Measurements from ENCODE around the gene NPR1.

Gene NPR1

DNA sequence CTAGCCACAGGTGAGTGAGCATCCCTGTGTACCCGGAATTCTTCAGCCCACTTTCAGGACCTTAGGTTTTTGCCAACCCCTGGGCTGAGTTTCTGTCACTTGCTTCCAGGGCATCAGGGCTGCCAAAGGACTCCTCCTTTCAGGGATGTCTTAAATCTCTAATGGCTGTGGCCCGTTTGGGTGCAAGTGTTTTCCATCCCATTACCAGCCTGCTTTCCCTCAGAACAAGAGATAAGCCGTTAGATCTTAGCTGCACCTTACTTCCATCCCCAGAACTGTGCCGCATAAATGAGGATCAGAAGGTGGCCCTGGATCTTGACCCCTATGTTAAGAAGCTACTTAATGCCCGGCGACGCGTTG is 19.3 kb upstream of the NPR1 start:
- Histone ChIP-seq H3K9me2 (replicated peaks; ENCODE audit: insufficient read depth, low read length) (no peaks in the 10 kb centered on the region), H2AFZ (ENCODE audit: low read length) (peak overlapping the region; percentile 85), H3F3A (ENCODE audit: insufficient read depth, low read length) (peaks cover 28% of the 10 kb centered on the region), H3K36me3 (replicated peaks; ENCODE audit: insufficient read depth, low read length) (peaks cover 17% of the 10 kb centered on the region), H4K20me1 (ENCODE audit: insufficient read depth, low read length) (no peaks in the 10 kb centered on the region), H3K4me3 (ENCODE audit: low read length) (peak overlapping the region; percentile 82), H3K9me3 (replicated peaks; ENCODE audit: insufficient read depth, low read length) (no peaks in the 10 kb centered on the region), H3K4me2 (ENCODE audit: low read depth, low read length) (peak overlapping the region; percentile 83), H3K27ac (ENCODE audit: low read length) (peak overlapping the region; percentile 62; the same call in 1 of the 2 replicates), H3K9ac (ENCODE audit: low read length) (peak overlapping the region; percentile 79), H3K27me3 (replicated peaks; ENCODE audit: insufficient read depth, low read length) (no peaks in the 10 kb centered on the region), H3K4me1 (ENCODE audit: low read length) (0 out of 2 replicates have a peak, but pooled peaks cover 6% of the 10 kb centered on the region), H3K79me2 (ENCODE audit: low read length) (peaks cover 21% of the 10 kb centered on the region)
- no peak for DNase-seq
- TF ChIP-seq, protein P1, sequence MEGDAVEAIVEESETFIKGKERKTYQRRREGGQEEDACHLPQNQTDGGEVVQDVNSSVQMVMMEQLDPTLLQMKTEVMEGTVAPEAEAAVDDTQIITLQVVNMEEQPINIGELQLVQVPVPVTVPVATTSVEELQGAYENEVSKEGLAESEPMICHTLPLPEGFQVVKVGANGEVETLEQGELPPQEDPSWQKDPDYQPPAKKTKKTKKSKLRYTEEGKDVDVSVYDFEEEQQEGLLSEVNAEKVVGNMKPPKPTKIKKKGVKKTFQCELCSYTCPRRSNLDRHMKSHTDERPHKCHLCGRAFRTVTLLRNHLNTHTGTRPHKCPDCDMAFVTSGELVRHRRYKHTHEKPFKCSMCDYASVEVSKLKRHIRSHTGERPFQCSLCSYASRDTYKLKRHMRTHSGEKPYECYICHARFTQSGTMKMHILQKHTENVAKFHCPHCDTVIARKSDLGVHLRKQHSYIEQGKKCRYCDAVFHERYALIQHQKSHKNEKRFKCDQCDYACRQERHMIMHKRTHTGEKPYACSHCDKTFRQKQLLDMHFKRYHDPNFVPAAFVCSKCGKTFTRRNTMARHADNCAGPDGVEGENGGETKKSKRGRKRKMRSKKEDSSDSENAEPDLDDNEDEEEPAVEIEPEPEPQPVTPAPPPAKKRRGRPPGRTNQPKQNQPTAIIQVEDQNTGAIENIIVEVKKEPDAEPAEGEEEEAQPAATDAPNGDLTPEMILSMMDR (IDR thresholded peaks at IDR 0.05; ENCODE audit: low read length) = no peak
- TF ChIP-seq EZH2 (optimal IDR thresholded peaks at IDR 0.05; ENCODE audit: low read depth, low read length) = no peak
- no peak for TF ChIP-seq EZH2phosphoT487 (IDR thresholded peaks at IDR 0.05; ENCODE audit: low read length)

DNA sequence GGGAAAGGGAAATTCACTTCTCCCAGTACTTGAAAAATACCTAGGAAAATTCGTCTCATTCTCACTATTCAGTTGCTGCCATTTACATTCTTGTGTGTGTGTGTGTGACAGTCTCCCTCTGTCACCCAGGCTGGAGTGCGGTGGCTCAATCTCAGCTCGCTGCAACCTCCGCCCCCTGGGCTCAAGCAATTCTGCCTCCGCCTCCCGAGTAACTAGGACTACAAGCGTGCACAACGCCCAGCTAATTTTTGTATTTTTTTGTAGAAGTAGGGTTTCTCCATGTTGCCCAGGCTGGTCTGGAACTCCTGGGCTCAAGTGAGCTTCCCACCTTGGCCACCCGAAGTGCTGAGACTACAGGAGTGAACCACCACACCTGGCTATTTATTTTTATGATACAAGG is 18.8 kb upstream of the NPR1 start:
- H3K27ac ChIP-seq (ENCODE audit: low read length) = no peak overlapping the region
- TF ChIP-seq EZH2phosphoT487 (IDR thresholded peaks at IDR 0.05; ENCODE audit: low read length) = no peak
- no peak for TF ChIP-seq EZH2 (optimal IDR thresholded peaks at IDR 0.05; ENCODE audit: low read depth, low read length)
- TF ChIP-seq, protein P1 (IDR thresholded peaks at IDR 0.05; ENCODE audit: low read length) = no peak
- DNase-seq = no peak
- peaks cover 18% of the 10 kb centered on the region for H3K36me3 ChIP-seq (replicated peaks; ENCODE audit: insufficient read depth, low read length)
- H3K4me3 ChIP-seq (ENCODE audit: low read length) = peak overlapping the region; percentile 82
- H3K4me2 ChIP-seq (ENCODE audit: low read depth, low read length) = peak overlapping the region; percentile 83
- H4K20me1 ChIP-seq (ENCODE audit: insufficient read depth, low read length) = no peaks in the 10 kb centered on the region
- H3K9me2 ChIP-seq (replicated peaks; ENCODE audit: insufficient read depth, low read length) = no peaks in the 10 kb centered on the region
- no peaks in the 10 kb centered on the region for H3K27me3 ChIP-seq (replicated peaks; ENCODE audit: insufficient read depth, low read length)
- peaks cover 30% of the 10 kb centered on the region for H3F3A ChIP-seq (ENCODE audit: insufficient read depth, low read length)
- H3K79me2 ChIP-seq (ENCODE audit: low read length) = peaks cover 23% of the 10 kb centered on the region
- H3K4me1 ChIP-seq (ENCODE audit: low read length) = 0 out of 2 replicates have a peak, but pooled peaks cover 6% of the 10 kb centered on the region
- peak overlapping the region; percentile 79; the same call in 1 of the 2 replicates for H3K9ac ChIP-seq (ENCODE audit: low read length)
- H3K9me3 ChIP-seq (replicated peaks; ENCODE audit: insufficient read depth, low read length) = no peaks in the 10 kb centered on the region
- no peak overlapping the region for H2AFZ ChIP-seq (ENCODE audit: low read length)

DNA sequence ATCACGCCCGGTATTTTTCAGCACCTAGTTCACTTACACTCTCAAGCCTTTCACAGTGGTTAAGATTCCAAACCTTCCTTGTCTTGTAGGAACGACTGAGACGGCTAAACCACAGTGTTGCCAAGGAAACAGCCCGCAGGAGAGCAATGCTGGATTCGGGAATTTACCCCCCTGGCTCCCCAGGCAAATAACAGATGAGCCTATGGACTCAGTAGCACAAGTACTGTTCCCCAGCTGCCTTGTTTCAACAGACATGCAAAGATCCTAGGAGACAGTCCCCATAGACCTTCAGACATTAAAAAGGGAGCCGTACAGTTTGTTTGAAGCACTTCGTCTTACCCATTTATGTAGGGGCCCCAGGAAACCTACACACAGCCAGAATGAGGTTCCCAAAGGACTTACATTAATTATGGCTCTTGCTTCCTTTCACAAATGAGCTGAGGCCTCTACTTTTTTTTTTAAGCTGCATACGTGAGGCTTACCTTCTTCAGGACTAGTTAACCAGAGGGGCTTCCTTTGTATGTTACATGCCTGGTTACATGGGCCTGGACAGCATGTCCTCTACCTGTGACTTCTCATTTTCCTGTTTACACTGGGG is 17.3 kb upstream of the NPR1 start:
- Histone ChIP-seq H3K27ac (ENCODE audit: low read length) (no peak overlapping the region), H3K4me3 (ENCODE audit: low read length) (no peak overlapping the region), H3K36me3 (replicated peaks; ENCODE audit: insufficient read depth, low read length) (peaks cover 30% of the 10 kb centered on the region)

More for the DNA sequence above, 17.3 kb upstream of the NPR1 start:
- no peaks in the 10 kb centered on the region for H3K9me3 ChIP-seq (replicated peaks; ENCODE audit: insufficient read depth, low read length)
- H3K27me3 ChIP-seq (replicated peaks; ENCODE audit: insufficient read depth, low read length) = no peaks in the 10 kb centered on the region
- H3K79me2 ChIP-seq (ENCODE audit: low read length) = peaks cover 26% of the 10 kb centered on the region
- H3F3A ChIP-seq (ENCODE audit: insufficient read depth, low read length) = peaks cover 40% of the 10 kb centered on the region
- no peak overlapping the region for H3K4me2 ChIP-seq (ENCODE audit: low read depth, low read length)
- H2AFZ ChIP-seq (ENCODE audit: low read length) = no peak overlapping the region
- H4K20me1 ChIP-seq (ENCODE audit: insufficient read depth, low read length) = no peaks in the 10 kb centered on the region
- H3K9me2 ChIP-seq (replicated peaks; ENCODE audit: insufficient read depth, low read length) = no peaks in the 10 kb centered on the region
- H3K4me1 ChIP-seq (ENCODE audit: low read length) = 0 out of 2 replicates have a peak, but pooled peaks cover 6% of the 10 kb centered on the region
- H3K9ac ChIP-seq (ENCODE audit: low read length) = no peak overlapping the region
- TF ChIP-seq, protein P1 (IDR thresholded peaks at IDR 0.05; ENCODE audit: low read length) = no peak
- TF ChIP-seq EZH2 (optimal IDR thresholded peaks at IDR 0.05; ENCODE audit: low read depth, low read length) = no peak
- no peak for TF ChIP-seq EZH2phosphoT487 (IDR thresholded peaks at IDR 0.05; ENCODE audit: low read length)
- DNase-seq = no peak

Measured in MM.1S (cell line).